PC-9 (cell line): ENCODE results near the gene MAGEA3.

Experiments
- CTCF ChIP-seq: fragments of 200-600 bp; sonication (generic); conservative IDR thresholded peaks from 2 replicates; pipeline ENCODE4 v1.6.1; 2017; ENCODE audit warnings: mixed run types, antibody characterized with exemption, mild to moderate bottlenecking, moderate library complexity
- EZH2 ChIP-seq: fragments of 200-600 bp; sonication (generic); IDR thresholded peaks from 2 replicates; pipeline ENCODE4 v1.8.0; 2017; ENCODE audit warnings: antibody characterized with exemption, low read depth

- TF ChIP-seq EZH2 (no peak), CTCF (no peak)
Observed at GRCh38 chrX:152652060-152652459, 46.5 kb upstream of the MAGEA3 start.
